Aorta (tissue), 5 donors: ENCODE measurements around the gene USP12. TPM values are rescaled to one million over a fixed set of nuclear protein-coding genes. Genes with fewer than 3 reads are reported as not detected.
"Not testable (repeated sequence)": the region's sequence is repeated elsewhere in the genome, so short reads cannot be mapped to it uniquely, and the experiment has no call there.

Experiments
- ATAC-seq: fragments of 200-7000 bp; cut with Tn5 transposase; one replicate; pipeline ENCODE4 v1.9.1; 2022; ENCODE audit warnings: moderate library complexity; ENCODE audit not compliant: low FRiP score
- DNase-seq, 2 donors: peaks; one replicate each; pipeline ENCODE4 v3.0.0-alpha.2; 2020
- H3K27ac ChIP-seq, 2 donors: one replicate each; pipeline ENCODE4 v1.5.1; 2013; ENCODE audit warnings: low read length in 2 of 2, mild to moderate bottlenecking in 2 of 2, moderate library complexity in 2 of 2, control low read depth in 1 of 2, inconsistent platforms in 1 of 2, low read depth in 1 of 2
- H3K27me3 ChIP-seq, 2 donors: one replicate each; pipeline ENCODE4 v1.6.1; 2013; ENCODE audit warnings: control low read depth in 1 of 2, low read length in 1 of 2, mild to moderate bottlenecking in 1 of 2, moderate library complexity in 1 of 2; ENCODE audit not compliant: insufficient read depth in 2 of 2, control insufficient read depth in 1 of 2
- H3K36me3 ChIP-seq, 2 donors: one replicate each; pipeline ENCODE4 v1.6.1; 2013; ENCODE audit warnings: control low read depth in 1 of 2, low read length in 1 of 2, mild to moderate bottlenecking in 1 of 2; ENCODE audit not compliant: insufficient read depth in 2 of 2, control insufficient read depth in 1 of 2
- H3K4me1 ChIP-seq, 2 donors: one replicate each; pipeline ENCODE4 v1.6.1; 2013; ENCODE audit warnings: low read length in 2 of 2, control low read depth in 1 of 2, mild to moderate bottlenecking in 1 of 2, moderate library complexity in 1 of 2; ENCODE audit not compliant: insufficient read depth in 2 of 2, control insufficient read depth in 1 of 2
- H3K4me3 ChIP-seq, 2 donors: one replicate each; pipeline ENCODE4 v1.5.1; 2013; ENCODE audit warnings: low read length in 2 of 2, control low read depth in 1 of 2, mild to moderate bottlenecking in 1 of 2
- H3K9me3 ChIP-seq: one replicate; pipeline ENCODE4 v1.6.1; 2013; ENCODE audit warnings: mild to moderate bottlenecking, low read length; ENCODE audit not compliant: control insufficient read depth
- WGBS, 2 donors: extraction: QIAGEN DNeasy Blood & Tissue Kit; methylation state at CpG; one replicate each; pipeline ENCODE4 v1.1.7; 2013; 5-methylcytosine and 5-hydroxymethylcytosine counted together
- intact Hi-C, 2 donors: fragments of 100-400 bp; cut with DNase I; formaldehyde crosslinking; loops; one replicate each; pipeline versions ENCODE4 v1.14.2 to v1.15.0; 2022
- polyA plus RNA-seq, 2 donors: library from polyadenylated mRNA; stranded (reverse); fragments of 200-250 nt; gene quantifications; one replicate each; pipeline ENCODE4 v1.2.3, GENCODE V29; 2013
- total RNA-seq, 2 donors: library from RNA; stranded (reverse); fragmentation: NEBNext Ultra II Directional; extraction: Animal tissue kit (Norgen Biotek cat#: 25700); gene quantifications; one replicate each; pipeline ENCODE4 v1.2.1, GENCODE V29; 2021
- donor health status: healthy with polysubstance abuse.
- donor health status: Bipolar disorder and iron deficiency.
- donor health status: DM: no; HTN: no; CAD: no.
- donor health status: DM: no; HTN: no; CAD: no.
- donor health status: DM: yes; HTN: yes; CAD: no.

USP12 gene
- total and polyA plus RNA-seq, 4 donors: 18.2 to 47.2 (median 39.6) TPM

GRCh38 chr13:27149702-27150101, 21.9 kb downstream of the USP12 start:
- WGBS, 2 donors: 95 to 98% methylated on average over 6 of the region's 6 CpGs
- DNase-seq (no peak), ATAC-seq (no peak)
- H3K27me3 ChIP-seq: no peaks in the 10 kb centered on the region
- no peaks in the 10 kb centered on the region for H3K36me3 ChIP-seq
- no peak overlapping the region for H3K27ac ChIP-seq
- H3K4me3 ChIP-seq: no peak overlapping the region
- intact Hi-C loops: no loop called here
- H3K9me3 ChIP-seq: no peaks in the 10 kb centered on the region
- H3K4me1 ChIP-seq: peaks cover 0 to 4% of the 10 kb centered on the region in 2 donors

GRCh38 chr13:27148900-27149299, 22.7 kb downstream of the USP12 start:
- Histone ChIP-seq H3K27ac (no peak overlapping the region), H3K9me3 (no peaks in the 10 kb centered on the region), H3K4me1 (peaks cover 0 to 4% of the 10 kb centered on the region in 2 donors), H3K36me3 (no peaks in the 10 kb centered on the region), H3K27me3 (no peaks in the 10 kb centered on the region), H3K4me3 (no peak overlapping the region)
- ATAC-seq: no peak
- 94% methylated on average over 6 of the region's 6 CpGs for whole genome bisulfite sequencing, 2 donors
- no peak for DNase-seq
- intact Hi-C loops: no loop called here

- WGBS, 2 donors: 83 to 84% methylated on average over 8 of the region's 8 CpGs
- Histone ChIP-seq H3K27me3 (no peaks in the 10 kb centered on the region), H3K27ac (no peak overlapping the region), H3K4me1 (peaks cover 0 to 4% of the 10 kb centered on the region in 2 donors), H3K36me3 (no peaks in the 10 kb centered on the region), H3K4me3 (no peak overlapping the region), H3K9me3 (no peaks in the 10 kb centered on the region)
- ATAC-seq (no peak), DNase-seq (no peak)
- intact Hi-C loops: no loop called here
Measured at GRCh38 chr13:27147530-27148170, 24.0 kb downstream of the USP12 start.

GRCh38 chr13:27141746-27142145, 29.9 kb downstream of the USP12 start:
- ATAC-seq: no peak
- no peaks in the 10 kb centered on the region for H3K4me1 ChIP-seq

GRCh38 chr13:27141159-27141558, 30.5 kb downstream of the USP12 start:
- H3K4me1 ChIP-seq, H3K27ac ChIP-seq, ATAC-seq, H3K9me3 ChIP-seq, DNase-seq, H3K4me3 ChIP-seq, intact Hi-C loops, H3K36me3 ChIP-seq, H3K27me3 ChIP-seq: not testable (repeated sequence)
- 98 to 99% methylated on average over 5 of the region's 5 CpGs for WGBS, 2 donors

More at GRCh38 chr13:27141746-27142145, 29.9 kb downstream of the USP12 start:
- 96 to 99% methylated on average over 5 of the region's 5 CpGs for WGBS, 2 donors
- intact Hi-C loops: no loop called here
- H3K27me3 ChIP-seq: no peaks in the 10 kb centered on the region
- no peaks in the 10 kb centered on the region for H3K9me3 ChIP-seq
- H3K36me3 ChIP-seq: no peaks in the 10 kb centered on the region
- no peak for DNase-seq
- H3K27ac ChIP-seq: no peak overlapping the region
- H3K4me3 ChIP-seq: no peak overlapping the region

GRCh38 chr13:27140060-27140459, 31.6 kb downstream of the USP12 start:
- H3K4me3 ChIP-seq: no peak overlapping the region
- no peaks in the 10 kb centered on the region for H3K9me3 ChIP-seq
- H3K27me3 ChIP-seq: no peaks in the 10 kb centered on the region
- H3K27ac ChIP-seq: no peak overlapping the region
- DNase-seq (no peak), ATAC-seq (no peak)
- 92 to 93% methylated on average over 4 of the region's 4 CpGs for WGBS, 2 donors
- H3K36me3 ChIP-seq: no peaks in the 10 kb centered on the region
- peaks cover 0 to 2% of the 10 kb centered on the region in 2 donors for H3K4me1 ChIP-seq
- intact Hi-C loops: no loop called here

GRCh38 chr13:27139565-27139964, 32.0 kb downstream of the USP12 start:
- Histone ChIP-seq H3K4me1 (peaks cover 0 to 2% of the 10 kb centered on the region in 2 donors), H3K36me3 (no peaks in the 10 kb centered on the region), H3K27ac (no peak overlapping the region), H3K4me3 (no peak overlapping the region), H3K27me3 (no peaks in the 10 kb centered on the region), H3K9me3 (no peaks in the 10 kb centered on the region)
- ATAC-seq: no peak
- WGBS, 2 donors: 98 to 100% methylated on average over 2 of the region's 2 CpGs
- DNase-seq: no peak
- intact Hi-C loops: no loop called here

- no peaks in the 10 kb centered on the region for H3K9me3 ChIP-seq
- H3K27me3 ChIP-seq: no peaks in the 10 kb centered on the region
- H3K4me1 ChIP-seq: peaks cover 0 to 2% of the 10 kb centered on the region in 2 donors
- no peaks in the 10 kb centered on the region for H3K36me3 ChIP-seq
- ATAC-seq (no peak), DNase-seq (no peak)
- 79 to 92% methylated on average over 4 of the region's 4 CpGs for WGBS, 2 donors
- intact Hi-C loops: no loop called here
- no peak overlapping the region for H3K27ac ChIP-seq
- no peak overlapping the region for H3K4me3 ChIP-seq
Measured at GRCh38 chr13:27138457-27139093, 33.0 kb downstream of the USP12 start.

GRCh38 chr13:27137759-27138158, 33.9 kb downstream of the USP12 start:
- no peak for DNase-seq
- Histone ChIP-seq H3K27ac (no peak overlapping the region), H3K4me3 (no peak overlapping the region), H3K9me3 (no peaks in the 10 kb centered on the region), H3K36me3 (no peaks in the 10 kb centered on the region), H3K27me3 (no peaks in the 10 kb centered on the region), H3K4me1 (peaks cover 0 to 2% of the 10 kb centered on the region in 2 donors)
- WGBS, 2 donors: 52 to 60% methylated on average over 7 of the region's 7 CpGs
- intact Hi-C loops: no loop called here
- no peak for ATAC-seq
